ENCODE measurements around the gene RAB11FIP3.

DNA sequence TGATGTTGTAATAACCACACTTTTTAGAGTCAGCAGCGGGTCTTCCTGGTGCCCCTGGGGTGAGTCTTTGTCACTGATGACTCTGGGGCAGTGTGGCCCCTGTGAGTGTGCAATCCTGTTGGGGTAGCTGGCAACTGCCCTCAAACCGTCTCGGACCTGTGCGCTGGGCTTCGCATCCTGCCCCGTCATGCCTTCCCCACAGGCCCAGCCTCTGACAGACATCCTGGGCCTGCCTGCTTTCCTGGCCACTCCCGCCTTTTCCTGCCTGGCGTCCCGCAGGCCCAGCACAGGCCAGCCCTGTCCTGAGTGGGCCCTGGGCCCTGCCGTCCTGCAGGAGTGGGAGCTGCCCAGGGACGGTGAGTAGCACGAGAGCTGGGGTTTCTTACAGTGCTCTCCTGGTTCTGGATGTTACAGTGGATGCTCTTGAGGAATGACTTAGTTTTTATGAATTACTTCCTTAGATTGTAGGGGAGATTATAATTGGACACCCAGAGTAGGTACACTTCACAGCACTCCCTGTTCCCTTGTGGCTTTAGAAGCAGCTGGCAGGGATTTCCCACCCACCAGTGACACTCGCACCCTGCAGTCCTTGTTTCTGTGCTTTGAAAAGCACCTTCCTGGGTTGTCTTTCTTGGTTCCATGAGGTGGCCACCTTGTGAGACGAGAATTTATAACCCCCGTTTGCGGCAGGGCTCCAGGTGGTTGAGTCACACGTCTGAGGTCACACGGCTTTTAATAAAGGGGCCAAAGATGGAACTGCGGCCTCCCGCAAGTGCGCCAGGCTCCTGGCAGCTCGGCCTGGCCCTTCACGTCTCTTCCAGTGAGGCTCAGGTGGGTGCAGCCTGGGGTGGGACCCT, 52.1 kb downstream of the RAB11FIP3 start:
- TF ChIP-seq GATA3 (IDR thresholded peaks at IDR 0.05; ENCODE audit: low read depth, low read length) = no peak
- TF ChIP-seq GATA2 (IDR thresholded peaks at IDR 0.05; ENCODE audit: low read depth, low read length) = no peak
